Measurements from ENCODE around the gene PRDM2.
A peak's percentile ranks its signal among the peaks of the same experiment; 100 is the strongest.

PRDM2 gene

GRCh38 chr1:13808729-13809131 lies 108.7 kb downstream of the PRDM2 start:
- TF ChIP-seq CTCF (IDR thresholded peaks at IDR 0.05; ENCODE audit: extremely low read depth, missing control alignments) = no peak
- DNase-seq (ENCODE audit: low spot score) = no peak

GRCh38 chr1:13809461-13810159 lies 109.6 kb downstream of the PRDM2 start:
- no peak for TF ChIP-seq CTCF (IDR thresholded peaks at IDR 0.05; ENCODE audit: extremely low read depth, missing control alignments)
- DNase-seq (ENCODE audit: low spot score) = no peak

- no peak for DNase-seq (ENCODE audit: low spot score)
- TF ChIP-seq CTCF (IDR thresholded peaks at IDR 0.05; ENCODE audit: extremely low read depth, missing control alignments) = no peak
These were observed 112.7 kb downstream of the PRDM2 start for GRCh38 chr1:13812456-13813397.

- DNase-seq (ENCODE audit: low spot score) = peak; percentile 73
These were observed 113.5 kb downstream of the PRDM2 start for GRCh38 chr1:13813398-13814012.

GRCh38 chr1:13814131-13814530 lies 114.1 kb downstream of the PRDM2 start:
- DNase-seq (ENCODE audit: low spot score) = no peak
- no peak for TF ChIP-seq CTCF (IDR thresholded peaks at IDR 0.05; ENCODE audit: extremely low read depth, missing control alignments)

More at GRCh38 chr1:13813398-13814012, 113.5 kb downstream of the PRDM2 start:
- TF ChIP-seq CTCF (IDR thresholded peaks at IDR 0.05; ENCODE audit: extremely low read depth, missing control alignments) = peak; percentile 92

- TF ChIP-seq CTCF (IDR thresholded peaks at IDR 0.05; ENCODE audit: extremely low read depth, missing control alignments) = no peak
These were observed 116.2 kb downstream of the PRDM2 start for GRCh38 chr1:13816016-13816760.

More at GRCh38 chr1:13816016-13816760, 116.2 kb downstream of the PRDM2 start:
- DNase-seq (ENCODE audit: low spot score) = no peak
